GM13977 (cell line): ENCODE measurements around the gene PCIF1.

ENCODE experiments used
- DNase-seq: peaks from one replicate; pipeline ENCODE4 v3.0.0; 2012; ENCODE audit warnings: low spot score
- CTCF ChIP-seq: IDR thresholded peaks from 2 replicates; pipeline ENCODE4 v1.5.1; 2012; ENCODE audit warnings: mild to moderate bottlenecking, control low read depth; ENCODE audit not compliant: insufficient read depth; ENCODE audit errors: extremely low read depth, missing control alignments
- in situ Hi-C: fragments of 300-500 bp; cut with MboI; formaldehyde crosslinking; loops from one replicate; pipeline ENCODE4 v1.12.0; 2022; ENCODE audit warnings: low sequenced_read_pairs, low pct_unique_long_range_greater_than_20kb, mixed read lengths, inconsistent platforms; ENCODE audit not compliant: unreplicated experiment

PCIF1 gene

GRCh38 chr20:45904583-45905504, 29.6 kb upstream of the PCIF1 start:
- DNase-seq, result no peak
- in situ Hi-C loops, result no loop called here
- no peak for TF ChIP-seq CTCF

- in situ Hi-C loops, result no loop called here
- DNase-seq, result no peak
- TF ChIP-seq CTCF, result no peak
Observed at GRCh38 chr20:45905505-45906079, 28.9 kb upstream of the PCIF1 start.

GRCh38 chr20:45907219-45907948, 27.1 kb upstream of the PCIF1 start:
- TF ChIP-seq CTCF, result no peak
- in situ Hi-C loops, result no loop called here
- DNase-seq, result no peak

GRCh38 chr20:45908084-45908483, 26.4 kb upstream of the PCIF1 start:
- no peak for DNase-seq
- in situ Hi-C loops, result no loop called here
- no peak for TF ChIP-seq CTCF

GRCh38 chr20:45909336-45909808, 25.1 kb upstream of the PCIF1 start:
- no peak for TF ChIP-seq CTCF
- in situ Hi-C loops, result no loop called here
- no peak for DNase-seq

GRCh38 chr20:45909817-45910669, 24.4 kb upstream of the PCIF1 start:
- no peak for TF ChIP-seq CTCF
- no peak for DNase-seq
- in situ Hi-C loops, result no loop called here
